ENCODE data around the gene MISP3. TPM values are rescaled to one million over a fixed set of nuclear protein-coding genes. Genes with fewer than 3 reads are reported as not detected.

The MISP3 gene
- total RNA-seq, 1 experiment from 2014 or later: 5.2 TPM

DNA sequence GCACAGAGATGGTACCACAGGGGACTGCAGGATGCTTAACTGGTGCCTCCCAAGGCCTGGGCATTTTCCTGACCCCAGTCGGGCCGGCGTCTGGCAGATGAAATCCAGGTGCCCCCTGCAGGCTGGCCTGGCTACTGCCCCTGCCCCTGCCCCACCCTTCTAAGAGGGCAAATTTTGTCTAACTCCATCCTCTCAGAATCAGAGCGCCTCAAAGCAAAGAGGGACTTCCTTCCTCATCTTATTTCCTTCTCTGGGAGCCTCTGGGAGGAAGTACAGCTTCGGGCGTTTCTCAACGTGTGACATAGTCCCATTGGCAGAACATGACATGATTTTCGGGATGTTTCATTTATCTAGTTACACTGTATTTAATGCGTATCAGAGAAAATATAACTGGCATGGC, 42.3 kb downstream of the MISP3 start:
- Histone ChIP-seq H3K36me3 (ENCODE audit: control insufficient read depth, insufficient read depth, low read length) (no peaks in the 10 kb centered on the region), H3K27me3 (replicated peaks; ENCODE audit: control insufficient read depth, insufficient read depth, low read length) (no peaks in the 10 kb centered on the region), H3K4me1 (peaks cover 13% of the 10 kb centered on the region), H3K4me3 (ENCODE audit: low read depth, low read length) (no peak overlapping the region), H3K9me3 (no peaks in the 10 kb centered on the region)
- POLR2A ChIA-PET: no interaction called here
- intact Hi-C loops (cut with micrococcal nuclease; ENCODE audit: unreplicated experiment): loop anchor here (5.0 kb wide), 1 partner anchor 33 kb away; no protein-coding TSS in a partner anchor
- Mint-ChIP-seq H3K4me1 (ENCODE audit: low read depth, unreplicated experiment) (peaks cover 8% of the 10 kb centered on the region), H3K27me3 (ENCODE audit: insufficient read depth, unreplicated experiment) (no peaks in the 10 kb centered on the region), H3K9me3 (ENCODE audit: unreplicated experiment) (no peaks in the 10 kb centered on the region), H3K36me3 (ENCODE audit: insufficient read depth, unreplicated experiment) (peaks cover 23% of the 10 kb centered on the region), H3K27ac (ENCODE audit: unreplicated experiment) (no peak overlapping the region), H3K4me3 (ENCODE audit: unreplicated experiment) (no peak overlapping the region)
- DNase-seq: peak in 1 of 2 experiments; percentile 61
- BruUV-seq (replicated peaks): no TSS peak
- TF ChIP-seq CTCF (IDR thresholded peaks at IDR 0.05; ENCODE audit: insufficient read depth in 1 of 2, low read depth in 1 of 2, low read length in 1 of 2, severe bottlenecking in 1 of 2, unreplicated experiment in 1 of 2): peak; percentile 42 to 64
- CTCF ChIA-PET: interaction anchor here (4.0 kb wide), 1 partner anchor 22 kb away, joined by 16 read pairs; the partner anchor contains the start of gene ASF1B

- H3K4me3 Mint-ChIP-seq (ENCODE audit: unreplicated experiment): peak overlapping the region; percentile 90
- peaks cover 8% of the 10 kb centered on the region for H3K4me1 Mint-ChIP-seq (ENCODE audit: low read depth, unreplicated experiment)
- ChIA-PET POLR2A (no interaction called here), CTCF (interaction anchor here (4.0 kb wide), 1 partner anchor 21 kb away, joined by 16 read pairs; the partner anchor contains the start of gene ASF1B)
- DNase-seq: no peak
- H3K27me3 Mint-ChIP-seq (ENCODE audit: insufficient read depth, unreplicated experiment): no peaks in the 10 kb centered on the region
- Histone ChIP-seq H3K4me1 (peaks cover 13% of the 10 kb centered on the region), H3K36me3 (ENCODE audit: control insufficient read depth, insufficient read depth, low read length) (no peaks in the 10 kb centered on the region), H3K4me3 (ENCODE audit: low read depth, low read length) (no peak overlapping the region), H3K27me3 (replicated peaks; ENCODE audit: control insufficient read depth, insufficient read depth, low read length) (no peaks in the 10 kb centered on the region), H3K9me3 (no peaks in the 10 kb centered on the region)
- no peak for TF ChIP-seq CTCF (IDR thresholded peaks at IDR 0.05; ENCODE audit: insufficient read depth in 1 of 2, low read depth in 1 of 2, low read length in 1 of 2, severe bottlenecking in 1 of 2, unreplicated experiment in 1 of 2)
- TSS peak; percentile 39 for BruUV-seq (replicated peaks)
- intact Hi-C loops (cut with micrococcal nuclease; ENCODE audit: unreplicated experiment): loop anchor here (5.0 kb wide), 1 partner anchor 33 kb away; no protein-coding TSS in a partner anchor
- no peaks in the 10 kb centered on the region for H3K9me3 Mint-ChIP-seq (ENCODE audit: unreplicated experiment)
- peak overlapping the region; percentile 55 for H3K27ac Mint-ChIP-seq (ENCODE audit: unreplicated experiment)
- peaks cover 30% of the 10 kb centered on the region for H3K36me3 Mint-ChIP-seq (ENCODE audit: insufficient read depth, unreplicated experiment)
Observed at GRCh38 chr19:14115756-14116155, 43.2 kb downstream of the MISP3 start.

- Histone ChIP-seq H3K27me3 (replicated peaks; ENCODE audit: control insufficient read depth, insufficient read depth, low read length) (no peaks in the 10 kb centered on the region), H3K9me3 (no peaks in the 10 kb centered on the region), H3K4me1 (peaks cover 13% of the 10 kb centered on the region), H3K4me3 (ENCODE audit: low read depth, low read length) (peak overlapping the region; percentile 79), H3K36me3 (ENCODE audit: control insufficient read depth, insufficient read depth, low read length) (no peaks in the 10 kb centered on the region)
- POLR2A ChIA-PET: no interaction called here
- CTCF ChIA-PET: interaction anchor here (4.0 kb wide), 1 partner anchor 20 kb away, joined by 16 read pairs; the partner anchor contains the start of gene ASF1B
- H3K27ac Mint-ChIP-seq (ENCODE audit: unreplicated experiment): peak overlapping the region; percentile 64
- H3K4me1 Mint-ChIP-seq (ENCODE audit: low read depth, unreplicated experiment): peaks cover 8% of the 10 kb centered on the region
- peak overlapping the region; percentile 90 for H3K4me3 Mint-ChIP-seq (ENCODE audit: unreplicated experiment)
- DNase-seq: no peak
- no peak for TF ChIP-seq CTCF (IDR thresholded peaks at IDR 0.05; ENCODE audit: insufficient read depth in 1 of 2, low read depth in 1 of 2, low read length in 1 of 2, severe bottlenecking in 1 of 2, unreplicated experiment in 1 of 2)
- H3K36me3 Mint-ChIP-seq (ENCODE audit: insufficient read depth, unreplicated experiment): peaks cover 34% of the 10 kb centered on the region
- no peaks in the 10 kb centered on the region for H3K9me3 Mint-ChIP-seq (ENCODE audit: unreplicated experiment)
- no TSS peak for BruUV-seq (replicated peaks)
- no peaks in the 10 kb centered on the region for H3K27me3 Mint-ChIP-seq (ENCODE audit: insufficient read depth, unreplicated experiment)
- intact Hi-C loops (cut with micrococcal nuclease; ENCODE audit: unreplicated experiment): loop anchor here (5.0 kb wide), 1 partner anchor 34 kb away; no protein-coding TSS in a partner anchor
Observed at GRCh38 chr19:14116525-14116917, 43.9 kb downstream of the MISP3 start.
